ENCODE data around the gene CHMP1B.

GRCh38 chr18:11862468-11863137 lies 11.4 kb downstream of the CHMP1B start:
- TF ChIP-seq, protein P1, sequence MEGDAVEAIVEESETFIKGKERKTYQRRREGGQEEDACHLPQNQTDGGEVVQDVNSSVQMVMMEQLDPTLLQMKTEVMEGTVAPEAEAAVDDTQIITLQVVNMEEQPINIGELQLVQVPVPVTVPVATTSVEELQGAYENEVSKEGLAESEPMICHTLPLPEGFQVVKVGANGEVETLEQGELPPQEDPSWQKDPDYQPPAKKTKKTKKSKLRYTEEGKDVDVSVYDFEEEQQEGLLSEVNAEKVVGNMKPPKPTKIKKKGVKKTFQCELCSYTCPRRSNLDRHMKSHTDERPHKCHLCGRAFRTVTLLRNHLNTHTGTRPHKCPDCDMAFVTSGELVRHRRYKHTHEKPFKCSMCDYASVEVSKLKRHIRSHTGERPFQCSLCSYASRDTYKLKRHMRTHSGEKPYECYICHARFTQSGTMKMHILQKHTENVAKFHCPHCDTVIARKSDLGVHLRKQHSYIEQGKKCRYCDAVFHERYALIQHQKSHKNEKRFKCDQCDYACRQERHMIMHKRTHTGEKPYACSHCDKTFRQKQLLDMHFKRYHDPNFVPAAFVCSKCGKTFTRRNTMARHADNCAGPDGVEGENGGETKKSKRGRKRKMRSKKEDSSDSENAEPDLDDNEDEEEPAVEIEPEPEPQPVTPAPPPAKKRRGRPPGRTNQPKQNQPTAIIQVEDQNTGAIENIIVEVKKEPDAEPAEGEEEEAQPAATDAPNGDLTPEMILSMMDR (IDR thresholded peaks at IDR 0.05) = no peak
- TF ChIP-seq POLR2AphosphoS5 (IDR thresholded peaks at IDR 0.05) = no peak
